H9 (cell line): ENCODE results near the gene PLEKHA5. TPM values are rescaled to one million over a fixed set of nuclear protein-coding genes. Genes with fewer than 3 reads are reported as not detected.

Experiments used
- DNase-seq: peaks from one replicate; pipeline ENCODE4 v3.0.0-alpha.2; 2017
- H2AFZ ChIP-seq: one replicate; pipeline ENCODE4 v1.6.1; 2013; ENCODE audit warnings: mild to moderate bottlenecking, low read length, control low read depth, moderate library complexity
- H2AK5ac ChIP-seq: 2 replicates; pipeline ENCODE4 v1.6.1; 2013; ENCODE audit warnings: low read length, control low read depth, mixed read lengths; ENCODE audit not compliant: insufficient read length
- H2BK120ac ChIP-seq: one replicate; pipeline ENCODE4 v1.6.1; 2013; ENCODE audit warnings: low read depth, mild to moderate bottlenecking, low read length, control low read depth, inconsistent platforms; ENCODE audit not compliant: poor library complexity, severe bottlenecking
- H2BK12ac ChIP-seq: 2 replicates; pipeline ENCODE4 v1.6.1; 2013; ENCODE audit warnings: low read length, control low read depth, mixed read lengths, low read depth; ENCODE audit not compliant: insufficient read length
- H2BK15ac ChIP-seq: 2 replicates; pipeline ENCODE4 v1.6.1; 2013; ENCODE audit warnings: low read depth, low read length, control low read depth
- H2BK20ac ChIP-seq: one replicate; pipeline ENCODE4 v1.6.1; 2013; ENCODE audit warnings: low read depth, mild to moderate bottlenecking, low read length, control low read depth, inconsistent platforms; ENCODE audit not compliant: poor library complexity, severe bottlenecking
- H2BK5ac ChIP-seq: 2 replicates; pipeline ENCODE4 v1.6.1; 2013; ENCODE audit warnings: low read length, control low read depth, mixed read lengths; ENCODE audit not compliant: insufficient read length
- H3K14ac ChIP-seq: 2 replicates; pipeline ENCODE4 v1.6.1; 2013; ENCODE audit warnings: low read length, control low read depth; ENCODE audit not compliant: insufficient read depth
- H3K18ac ChIP-seq: 2 replicates; pipeline ENCODE4 v1.6.1; 2013; ENCODE audit warnings: low read depth, mild to moderate bottlenecking, mixed read lengths, low read length, control low read depth; ENCODE audit not compliant: insufficient read length
- H3K23ac ChIP-seq: 2 replicates; pipeline ENCODE4 v1.6.1; 2013; ENCODE audit warnings: low read length, control low read depth, mixed read lengths, low read depth; ENCODE audit not compliant: insufficient read length
- H3K23me2 ChIP-seq: 2 replicates; pipeline ENCODE4 v1.6.1; 2013; ENCODE audit warnings: low read depth, mild to moderate bottlenecking, mixed read lengths, low read length, control low read depth; ENCODE audit not compliant: insufficient read length, poor library complexity, severe bottlenecking
- H3K27ac ChIP-seq: 2 replicates; pipeline ENCODE4 v1.5.1; 2013; ENCODE audit warnings: low read length, control low read depth, mixed read lengths, low read depth; ENCODE audit not compliant: insufficient read length
- H3K27me3 ChIP-seq: 2 replicates; pipeline ENCODE4 v1.6.1; 2013; ENCODE audit warnings: low read length, control low read depth, inconsistent platforms; ENCODE audit not compliant: insufficient read depth
- H3K4ac ChIP-seq: 2 replicates; pipeline ENCODE4 v1.6.1; 2013; ENCODE audit warnings: low read depth, mild to moderate bottlenecking, control low read depth, inconsistent platforms, low read length, moderate library complexity
- H3K4me1 ChIP-seq: 2 replicates; pipeline ENCODE4 v1.6.1; 2013; ENCODE audit warnings: low read length, control low read depth, inconsistent platforms; ENCODE audit not compliant: insufficient read depth
- H3K4me2 ChIP-seq: 2 replicates; pipeline ENCODE4 v1.6.1; 2013; ENCODE audit warnings: low read length, control low read depth, mixed read lengths; ENCODE audit not compliant: insufficient read length, insufficient read depth
- H3K56ac ChIP-seq: 2 replicates; pipeline ENCODE4 v1.6.1; 2013; ENCODE audit warnings: low read depth, mild to moderate bottlenecking, mixed read lengths, low read length, control low read depth; ENCODE audit not compliant: insufficient read length
- H3K79me1 ChIP-seq: 2 replicates; pipeline ENCODE4 v1.6.1; 2013; ENCODE audit warnings: low read depth, mild to moderate bottlenecking, moderate library complexity, low read length, control low read depth, inconsistent platforms; ENCODE audit not compliant: insufficient read depth, poor library complexity, severe bottlenecking
- H3K79me2 ChIP-seq: 2 replicates; pipeline ENCODE4 v1.6.1; 2013; ENCODE audit warnings: low read length, control low read depth, inconsistent platforms; ENCODE audit not compliant: insufficient read depth
- H3K9ac ChIP-seq: 2 replicates; pipeline ENCODE4 v1.6.1; 2013; ENCODE audit warnings: low read length, control low read depth, mixed read lengths; ENCODE audit not compliant: insufficient read length; ENCODE audit errors: extremely low read depth
- H3K9me3 ChIP-seq: one replicate; pipeline ENCODE4 v1.6.1; 2013; ENCODE audit warnings: low read depth, low read length, inconsistent platforms; ENCODE audit not compliant: control insufficient read depth
- H3T11ph ChIP-seq: one replicate; pipeline ENCODE4 v1.6.1; 2013; ENCODE audit warnings: mild to moderate bottlenecking, low read length, control low read depth, inconsistent platforms
- H4K20me1 ChIP-seq: one replicate; pipeline ENCODE4 v1.6.1; 2013; ENCODE audit not compliant: control insufficient read depth, insufficient read length, insufficient read depth
- H4K5ac ChIP-seq: 2 replicates; pipeline ENCODE4 v1.6.1; 2013; ENCODE audit warnings: low read depth, mild to moderate bottlenecking, mixed read lengths, low read length, control low read depth; ENCODE audit not compliant: insufficient read length
- H4K8ac ChIP-seq: replicated peaks from 2 replicates; pipeline ENCODE4 v1.6.1; 2013; ENCODE audit warnings: low read length, control low read depth, mixed read lengths, low read depth; ENCODE audit not compliant: insufficient read length
- H4K91ac ChIP-seq: 2 replicates; pipeline ENCODE4 v1.6.1; 2013; ENCODE audit warnings: low read depth, mild to moderate bottlenecking, moderate library complexity, mixed read lengths, low read length, control low read depth; ENCODE audit not compliant: insufficient read length
- H3K27ac Mint-ChIP-seq, 3 experiments: 2 replicates in 2 of 3; 3 replicates in 1 of 3; pipeline ENCODE4 v1.8.0; 2020 to 2021; ENCODE audit warnings: mixed read lengths in 3 of 3, mild to moderate bottlenecking in 1 of 3, moderate library complexity in 1 of 3
- H3K27me3 Mint-ChIP-seq: 2 replicates; pipeline ENCODE4 v1.8.0; 2021; ENCODE audit warnings: low read depth, mild to moderate bottlenecking, moderate library complexity, mixed read lengths
- H3K36me3 Mint-ChIP-seq, 3 experiments: 2 replicates in 2 of 3; 3 replicates in 1 of 3; pipeline ENCODE4 v1.8.0; 2020 to 2021; ENCODE audit warnings: low read depth in 3 of 3, mixed read lengths in 3 of 3; ENCODE audit not compliant: insufficient read depth in 1 of 3
- H3K4me1 Mint-ChIP-seq, 2 experiments: 2 replicates each; pipeline ENCODE4 v1.8.0; 2020; ENCODE audit warnings: mixed read lengths in 2 of 2
- H3K4me3 Mint-ChIP-seq, 2 experiments: 2 replicates in 1 of 2; 3 replicates in 1 of 2; pipeline ENCODE4 v1.8.0; 2020 to 2021; ENCODE audit warnings: mild to moderate bottlenecking in 2 of 2, mixed read lengths in 2 of 2, moderate library complexity in 1 of 2
- H3K9me3 Mint-ChIP-seq, 2 experiments: 2 replicates in 1 of 2; 3 replicates in 1 of 2; pipeline ENCODE4 v1.8.0; 2020; ENCODE audit warnings: mild to moderate bottlenecking in 2 of 2, mixed read lengths in 2 of 2, moderate library complexity in 1 of 2
- total RNA-seq: library from RNA; stranded (reverse); gene quantifications from 2 replicates; pipeline ENCODE4 v1.2.1, GENCODE V29; 2021
- TF ChIP-seq, protein P1 (sequence below): fragments of 200-600 bp; sonication (generic); conservative IDR thresholded peaks from 3 replicates; pipeline ENCODE4 v1.8.0; 2021; ENCODE audit warnings: antibody characterized with exemption, mild to moderate bottlenecking

The PLEKHA5 gene
- total RNA-seq, 1 experiment from 2014 or later, result 86.7 TPM

DNA sequence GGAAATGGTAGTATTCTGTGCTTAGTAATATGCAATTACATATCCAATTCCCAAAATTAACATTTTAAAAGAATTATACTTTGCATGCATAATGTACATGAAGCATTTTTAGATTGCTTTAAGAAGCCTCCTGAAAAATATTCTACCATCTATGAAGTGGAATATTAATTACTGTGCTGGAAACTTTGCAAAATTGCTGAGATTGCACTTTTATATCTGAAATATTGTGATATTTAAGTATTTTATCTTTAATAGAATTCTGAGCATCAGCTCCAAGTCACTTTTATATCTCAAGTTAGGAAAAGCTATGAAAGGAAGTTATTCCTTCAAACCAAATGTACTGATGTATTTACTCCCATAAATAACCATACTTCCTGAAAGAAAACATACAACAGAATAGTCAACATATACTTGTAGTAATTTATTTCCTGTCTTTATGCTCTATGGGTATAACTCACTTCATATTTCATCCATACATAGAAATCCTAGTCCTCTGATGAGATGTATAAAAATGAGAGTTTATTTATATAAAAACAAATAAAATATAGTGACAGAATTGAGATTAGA lies 152.7 kb downstream of the PLEKHA5 start:
- H3K4me3 Mint-ChIP-seq, result no peak overlapping the region
- no peak overlapping the region for H3K14ac ChIP-seq
- TF ChIP-seq, protein P1, sequence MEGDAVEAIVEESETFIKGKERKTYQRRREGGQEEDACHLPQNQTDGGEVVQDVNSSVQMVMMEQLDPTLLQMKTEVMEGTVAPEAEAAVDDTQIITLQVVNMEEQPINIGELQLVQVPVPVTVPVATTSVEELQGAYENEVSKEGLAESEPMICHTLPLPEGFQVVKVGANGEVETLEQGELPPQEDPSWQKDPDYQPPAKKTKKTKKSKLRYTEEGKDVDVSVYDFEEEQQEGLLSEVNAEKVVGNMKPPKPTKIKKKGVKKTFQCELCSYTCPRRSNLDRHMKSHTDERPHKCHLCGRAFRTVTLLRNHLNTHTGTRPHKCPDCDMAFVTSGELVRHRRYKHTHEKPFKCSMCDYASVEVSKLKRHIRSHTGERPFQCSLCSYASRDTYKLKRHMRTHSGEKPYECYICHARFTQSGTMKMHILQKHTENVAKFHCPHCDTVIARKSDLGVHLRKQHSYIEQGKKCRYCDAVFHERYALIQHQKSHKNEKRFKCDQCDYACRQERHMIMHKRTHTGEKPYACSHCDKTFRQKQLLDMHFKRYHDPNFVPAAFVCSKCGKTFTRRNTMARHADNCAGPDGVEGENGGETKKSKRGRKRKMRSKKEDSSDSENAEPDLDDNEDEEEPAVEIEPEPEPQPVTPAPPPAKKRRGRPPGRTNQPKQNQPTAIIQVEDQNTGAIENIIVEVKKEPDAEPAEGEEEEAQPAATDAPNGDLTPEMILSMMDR, result no peak

More for the DNA sequence above, 152.7 kb downstream of the PLEKHA5 start:
- H3K4ac ChIP-seq, result no peak overlapping the region
- no peaks in the 10 kb centered on the region for H3K23me2 ChIP-seq
- no peak overlapping the region for H3T11ph ChIP-seq
- no peak overlapping the region for H2BK15ac ChIP-seq
- H2BK20ac ChIP-seq, result no peak overlapping the region
- no peaks in the 10 kb centered on the region for H4K20me1 ChIP-seq
- H3K79me1 ChIP-seq, result no peaks in the 10 kb centered on the region
- no peaks in the 10 kb centered on the region for H3K27me3 Mint-ChIP-seq
- no peak overlapping the region for H4K8ac ChIP-seq
- H3K18ac ChIP-seq, result no peak overlapping the region
- no peak for DNase-seq
- no peak overlapping the region for H2BK5ac ChIP-seq
- no peak overlapping the region for H3K9ac ChIP-seq
- no peak overlapping the region for H3K4me2 ChIP-seq
- H2BK12ac ChIP-seq, result no peak overlapping the region
- H3K27ac Mint-ChIP-seq, result no peak overlapping the region
- no peaks in the 10 kb centered on the region for H3K79me2 ChIP-seq
- H3K27me3 ChIP-seq, result no peaks in the 10 kb centered on the region
- H3K27ac ChIP-seq, result no peak overlapping the region
- H3K9me3 ChIP-seq, result no peaks in the 10 kb centered on the region
- no peak overlapping the region for H2AK5ac ChIP-seq
- H4K5ac ChIP-seq, result no peak overlapping the region
- H2AFZ ChIP-seq, result no peak overlapping the region
- no peak overlapping the region for H4K91ac ChIP-seq
- no peaks in the 10 kb centered on the region for H3K4me1 ChIP-seq
- peaks cover 11 to 64% (median 55%) of the 10 kb centered on the region in 3 experiments; a peak in 6 of 7 replicates for H3K36me3 Mint-ChIP-seq
- no peak overlapping the region for H3K56ac ChIP-seq
- no peak overlapping the region for H3K23ac ChIP-seq
- peaks cover 0 to 2% of the 10 kb centered on the region in 2 experiments; a peak in 2 of 4 replicates for H3K4me1 Mint-ChIP-seq
- H2BK120ac ChIP-seq, result no peak overlapping the region
- no peaks in the 10 kb centered on the region for H3K9me3 Mint-ChIP-seq
